H9 (cell line): ENCODE measurements around the gene ZNF407. TPM values are rescaled to one million over a fixed set of nuclear protein-coding genes. Genes with fewer than 3 reads are reported as not detected.

Experiments
- DNase-seq: peaks from one replicate; pipeline ENCODE4 v3.0.0-alpha.2; 2017
- H2AFZ ChIP-seq: one replicate; pipeline ENCODE4 v1.6.1; 2013; ENCODE audit warnings: mild to moderate bottlenecking, low read length, control low read depth, moderate library complexity
- H2AK5ac ChIP-seq: 2 replicates; pipeline ENCODE4 v1.6.1; 2013; ENCODE audit warnings: low read length, control low read depth, mixed read lengths; ENCODE audit not compliant: insufficient read length
- H2BK120ac ChIP-seq: one replicate; pipeline ENCODE4 v1.6.1; 2013; ENCODE audit warnings: low read depth, mild to moderate bottlenecking, low read length, control low read depth, inconsistent platforms; ENCODE audit not compliant: poor library complexity, severe bottlenecking
- H2BK12ac ChIP-seq: 2 replicates; pipeline ENCODE4 v1.6.1; 2013; ENCODE audit warnings: low read length, control low read depth, mixed read lengths, low read depth; ENCODE audit not compliant: insufficient read length
- H2BK15ac ChIP-seq: 2 replicates; pipeline ENCODE4 v1.6.1; 2013; ENCODE audit warnings: low read depth, low read length, control low read depth
- H2BK20ac ChIP-seq: one replicate; pipeline ENCODE4 v1.6.1; 2013; ENCODE audit warnings: low read depth, mild to moderate bottlenecking, low read length, control low read depth, inconsistent platforms; ENCODE audit not compliant: poor library complexity, severe bottlenecking
- H2BK5ac ChIP-seq: 2 replicates; pipeline ENCODE4 v1.6.1; 2013; ENCODE audit warnings: low read length, control low read depth, mixed read lengths; ENCODE audit not compliant: insufficient read length
- H3K14ac ChIP-seq: 2 replicates; pipeline ENCODE4 v1.6.1; 2013; ENCODE audit warnings: low read length, control low read depth; ENCODE audit not compliant: insufficient read depth
- H3K18ac ChIP-seq: 2 replicates; pipeline ENCODE4 v1.6.1; 2013; ENCODE audit warnings: low read depth, mild to moderate bottlenecking, mixed read lengths, low read length, control low read depth; ENCODE audit not compliant: insufficient read length
- H3K23ac ChIP-seq: 2 replicates; pipeline ENCODE4 v1.6.1; 2013; ENCODE audit warnings: low read length, control low read depth, mixed read lengths, low read depth; ENCODE audit not compliant: insufficient read length
- H3K23me2 ChIP-seq: 2 replicates; pipeline ENCODE4 v1.6.1; 2013; ENCODE audit warnings: low read depth, mild to moderate bottlenecking, mixed read lengths, low read length, control low read depth; ENCODE audit not compliant: insufficient read length, poor library complexity, severe bottlenecking
- H3K27ac ChIP-seq: 2 replicates; pipeline ENCODE4 v1.5.1; 2013; ENCODE audit warnings: low read length, control low read depth, mixed read lengths, low read depth; ENCODE audit not compliant: insufficient read length
- H3K27me3 ChIP-seq: 2 replicates; pipeline ENCODE4 v1.6.1; 2013; ENCODE audit warnings: low read length, control low read depth, inconsistent platforms; ENCODE audit not compliant: insufficient read depth
- H3K4ac ChIP-seq: 2 replicates; pipeline ENCODE4 v1.6.1; 2013; ENCODE audit warnings: low read depth, mild to moderate bottlenecking, control low read depth, inconsistent platforms, low read length, moderate library complexity
- H3K4me1 ChIP-seq: 2 replicates; pipeline ENCODE4 v1.6.1; 2013; ENCODE audit warnings: low read length, control low read depth, inconsistent platforms; ENCODE audit not compliant: insufficient read depth
- H3K4me2 ChIP-seq: 2 replicates; pipeline ENCODE4 v1.6.1; 2013; ENCODE audit warnings: low read length, control low read depth, mixed read lengths; ENCODE audit not compliant: insufficient read length, insufficient read depth
- H3K56ac ChIP-seq: 2 replicates; pipeline ENCODE4 v1.6.1; 2013; ENCODE audit warnings: low read depth, mild to moderate bottlenecking, mixed read lengths, low read length, control low read depth; ENCODE audit not compliant: insufficient read length
- H3K79me1 ChIP-seq: 2 replicates; pipeline ENCODE4 v1.6.1; 2013; ENCODE audit warnings: low read depth, mild to moderate bottlenecking, moderate library complexity, low read length, control low read depth, inconsistent platforms; ENCODE audit not compliant: insufficient read depth, poor library complexity, severe bottlenecking
- H3K79me2 ChIP-seq: 2 replicates; pipeline ENCODE4 v1.6.1; 2013; ENCODE audit warnings: low read length, control low read depth, inconsistent platforms; ENCODE audit not compliant: insufficient read depth
- H3K9ac ChIP-seq: 2 replicates; pipeline ENCODE4 v1.6.1; 2013; ENCODE audit warnings: low read length, control low read depth, mixed read lengths; ENCODE audit not compliant: insufficient read length; ENCODE audit errors: extremely low read depth
- H3K9me3 ChIP-seq: one replicate; pipeline ENCODE4 v1.6.1; 2013; ENCODE audit warnings: low read depth, low read length, inconsistent platforms; ENCODE audit not compliant: control insufficient read depth
- H3T11ph ChIP-seq: one replicate; pipeline ENCODE4 v1.6.1; 2013; ENCODE audit warnings: mild to moderate bottlenecking, low read length, control low read depth, inconsistent platforms
- H4K20me1 ChIP-seq: one replicate; pipeline ENCODE4 v1.6.1; 2013; ENCODE audit not compliant: control insufficient read depth, insufficient read length, insufficient read depth
- H4K5ac ChIP-seq: 2 replicates; pipeline ENCODE4 v1.6.1; 2013; ENCODE audit warnings: low read depth, mild to moderate bottlenecking, mixed read lengths, low read length, control low read depth; ENCODE audit not compliant: insufficient read length
- H4K8ac ChIP-seq: replicated peaks from 2 replicates; pipeline ENCODE4 v1.6.1; 2013; ENCODE audit warnings: low read length, control low read depth, mixed read lengths, low read depth; ENCODE audit not compliant: insufficient read length
- H4K91ac ChIP-seq: 2 replicates; pipeline ENCODE4 v1.6.1; 2013; ENCODE audit warnings: low read depth, mild to moderate bottlenecking, moderate library complexity, mixed read lengths, low read length, control low read depth; ENCODE audit not compliant: insufficient read length
- H3K27ac Mint-ChIP-seq, 3 experiments: 2 replicates in 2 of 3; 3 replicates in 1 of 3; pipeline ENCODE4 v1.8.0; 2020 to 2021; ENCODE audit warnings: mixed read lengths in 3 of 3, mild to moderate bottlenecking in 1 of 3, moderate library complexity in 1 of 3
- H3K27me3 Mint-ChIP-seq: 2 replicates; pipeline ENCODE4 v1.8.0; 2021; ENCODE audit warnings: low read depth, mild to moderate bottlenecking, moderate library complexity, mixed read lengths
- H3K36me3 Mint-ChIP-seq, 3 experiments: 2 replicates in 2 of 3; 3 replicates in 1 of 3; pipeline ENCODE4 v1.8.0; 2020 to 2021; ENCODE audit warnings: low read depth in 3 of 3, mixed read lengths in 3 of 3; ENCODE audit not compliant: insufficient read depth in 1 of 3
- H3K4me1 Mint-ChIP-seq, 2 experiments: 2 replicates each; pipeline ENCODE4 v1.8.0; 2020; ENCODE audit warnings: mixed read lengths in 2 of 2
- H3K4me3 Mint-ChIP-seq, 2 experiments: 2 replicates in 1 of 2; 3 replicates in 1 of 2; pipeline ENCODE4 v1.8.0; 2020 to 2021; ENCODE audit warnings: mild to moderate bottlenecking in 2 of 2, mixed read lengths in 2 of 2, moderate library complexity in 1 of 2
- H3K9me3 Mint-ChIP-seq, 2 experiments: 2 replicates in 1 of 2; 3 replicates in 1 of 2; pipeline ENCODE4 v1.8.0; 2020; ENCODE audit warnings: mild to moderate bottlenecking in 2 of 2, mixed read lengths in 2 of 2, moderate library complexity in 1 of 2
- CTCF ChIP-seq: fragments of 200-600 bp; sonication (generic); conservative IDR thresholded peaks from 3 replicates; pipeline ENCODE4 v1.8.0; 2021; ENCODE audit warnings: antibody characterized with exemption, mild to moderate bottlenecking
- WGBS: extraction: QIAGEN DNeasy Blood & Tissue Kit; methylation state at CpG from one replicate; pipeline ENCODE4 v1.1.7; 2013; ENCODE audit warnings: missing lambda C conversion rate, low lambda C conversion rate, mixed read lengths; ENCODE audit not compliant: insufficient read length; ENCODE audit errors: extremely low coverage; 5-methylcytosine and 5-hydroxymethylcytosine counted together
- total RNA-seq: library from RNA; stranded (reverse); gene quantifications from 2 replicates; pipeline ENCODE4 v1.2.1, GENCODE V29; 2021

Gene ZNF407
- total RNA-seq, 1 experiment from 2014 or later: 8.7 TPM

- no peak overlapping the region for H4K5ac ChIP-seq
- H3K27me3 Mint-ChIP-seq: peaks cover 31% of the 10 kb centered on the region
These were observed 8.6 kb upstream of the ZNF407 start for GRCh38 chr18:74589021-74589420.

More at GRCh38 chr18:74589021-74589420, 8.6 kb upstream of the ZNF407 start:
- Histone ChIP-seq H3K9me3 (no peaks in the 10 kb centered on the region), H3K23ac (no peak overlapping the region), H3K23me2 (no peaks in the 10 kb centered on the region), H3K4me1 (no peaks in the 10 kb centered on the region), H4K8ac (no peak overlapping the region), H3K4me2 (no peak overlapping the region), H3K56ac (no peak overlapping the region), H3K79me1 (no peaks in the 10 kb centered on the region), H3K4ac (no peak overlapping the region), H2BK120ac (no peak overlapping the region), H2BK15ac (no peak overlapping the region), H2AFZ (no peak overlapping the region), H3T11ph (no peak overlapping the region), H3K27me3 (no peaks in the 10 kb centered on the region), H3K79me2 (no peaks in the 10 kb centered on the region), H2BK20ac (no peak overlapping the region), H2AK5ac (no peak overlapping the region), H2BK5ac (no peak overlapping the region), H3K9ac (no peak overlapping the region), H4K20me1 (no peaks in the 10 kb centered on the region), H3K27ac (no peak overlapping the region), H3K14ac (no peak overlapping the region), H2BK12ac (no peak overlapping the region), H4K91ac (no peak overlapping the region), H3K18ac (no peak overlapping the region)
- no peak overlapping the region for H3K4me3 Mint-ChIP-seq
- H3K27ac Mint-ChIP-seq: no peak overlapping the region
- DNase-seq: no peak
- no peak for TF ChIP-seq CTCF
- no peaks in the 10 kb centered on the region for H3K9me3 Mint-ChIP-seq
- peaks cover 0 to 15% (median 8%) of the 10 kb centered on the region in 3 experiments; a peak in 5 of 7 replicates for H3K36me3 Mint-ChIP-seq
- WGBS: no CpG with 5 or more reads among the region's 6 CpGs
- no peaks in the 10 kb centered on the region for H3K4me1 Mint-ChIP-seq
